ENCODE data around the gene CTF1.

- TF ChIP-seq POLR2A (IDR thresholded peaks at IDR 0.05), result peak; percentile 13
- TF ChIP-seq CTCF (IDR thresholded peaks at IDR 0.05), result peak in 2 of 3 donors; percentile 49 to 55
- no peak for TF ChIP-seq EP300 (IDR thresholded peaks at IDR 0.05)
These were observed 5.9 kb downstream of the CTF1 start for GRCh38 chr16:30902029-30902972.
